ENCODE data around the gene MIA.
"Not testable (repeated sequence)": the region's sequence is repeated elsewhere in the genome, so short reads cannot be mapped to it uniquely, and the experiment has no call there.

The MIA gene

DNA sequence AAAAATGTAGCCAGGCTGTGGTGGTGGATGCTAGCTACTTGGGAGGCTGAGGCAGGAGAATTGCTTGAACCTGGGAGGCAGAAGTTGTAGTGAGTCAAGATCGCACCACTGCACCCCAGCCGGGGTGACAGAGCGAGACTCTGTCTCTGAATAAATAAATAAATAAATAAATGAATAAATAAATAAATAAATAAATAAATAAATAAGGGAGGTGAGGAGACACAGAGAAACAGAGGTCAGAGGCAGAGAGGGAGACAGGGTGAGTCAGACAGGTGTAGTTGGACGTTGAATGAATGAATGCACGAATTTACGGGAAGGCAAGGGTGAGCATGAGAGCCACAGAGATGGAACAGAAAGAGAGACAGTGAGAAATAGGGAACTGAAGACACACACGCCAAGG lies 5.8 kb downstream of the MIA start:
- no peak for DNase-seq

DNA sequence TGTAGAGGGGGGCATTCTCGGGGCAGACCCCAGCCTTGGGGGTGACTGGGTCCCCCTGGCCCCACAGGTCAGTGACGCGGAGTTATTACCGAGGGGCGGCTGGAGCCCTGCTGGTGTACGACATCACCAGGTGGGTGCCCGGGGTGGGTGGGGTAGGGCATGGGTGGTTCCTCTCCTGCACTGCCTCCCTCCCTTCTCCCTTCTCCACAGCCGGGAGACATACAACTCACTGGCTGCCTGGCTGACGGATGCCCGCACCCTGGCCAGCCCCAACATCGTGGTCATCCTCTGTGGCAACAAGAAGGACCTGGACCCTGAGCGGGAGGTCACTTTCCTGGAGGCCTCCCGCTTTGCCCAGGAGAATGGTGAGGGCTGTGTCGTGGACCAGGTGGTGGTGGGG lies 8.4 kb downstream of the MIA start:
- no peak for DNase-seq

DNA sequence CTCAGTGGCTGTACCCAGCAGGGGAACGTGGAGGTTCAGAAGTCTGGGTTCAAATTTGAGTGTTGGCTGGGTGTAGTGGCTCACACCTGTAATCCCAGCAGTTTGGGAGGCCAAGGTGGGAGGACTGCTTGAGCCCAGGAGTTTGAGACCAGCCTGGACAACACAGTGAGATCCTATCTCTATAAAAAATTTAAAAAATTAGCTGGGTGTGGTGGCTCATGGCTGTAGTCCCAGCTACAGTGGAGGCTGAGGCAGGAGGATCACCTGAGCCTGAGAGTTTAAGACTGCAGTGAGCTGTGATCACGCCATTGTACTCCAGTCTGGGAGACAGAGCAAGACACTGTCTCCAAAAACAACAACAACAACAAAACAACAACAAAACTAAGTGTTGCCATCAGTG lies 8.8 kb downstream of the MIA start:
- DNase-seq, result not testable (repeated sequence)

DNA sequence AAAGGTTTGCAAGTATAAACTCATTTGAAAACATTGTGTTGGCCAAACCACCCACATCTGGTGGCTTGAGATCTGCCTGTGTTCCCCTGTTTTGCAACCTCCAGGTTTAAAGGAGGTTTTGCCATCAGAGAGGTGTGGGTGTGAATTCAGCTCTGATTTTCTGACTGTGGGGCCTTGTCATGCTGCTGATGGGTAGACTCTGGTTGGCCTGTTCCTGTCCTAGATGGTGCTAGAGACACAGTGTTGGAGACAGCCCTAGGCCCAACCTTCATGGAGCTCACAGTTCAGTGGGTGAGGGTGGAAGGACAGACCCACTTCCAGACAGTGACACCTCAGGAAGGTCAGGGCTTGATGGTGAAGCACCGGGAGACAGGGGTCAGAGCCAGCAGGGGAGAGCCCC lies 10.2 kb downstream of the MIA start:
- DNase-seq, result no peak

DNA sequence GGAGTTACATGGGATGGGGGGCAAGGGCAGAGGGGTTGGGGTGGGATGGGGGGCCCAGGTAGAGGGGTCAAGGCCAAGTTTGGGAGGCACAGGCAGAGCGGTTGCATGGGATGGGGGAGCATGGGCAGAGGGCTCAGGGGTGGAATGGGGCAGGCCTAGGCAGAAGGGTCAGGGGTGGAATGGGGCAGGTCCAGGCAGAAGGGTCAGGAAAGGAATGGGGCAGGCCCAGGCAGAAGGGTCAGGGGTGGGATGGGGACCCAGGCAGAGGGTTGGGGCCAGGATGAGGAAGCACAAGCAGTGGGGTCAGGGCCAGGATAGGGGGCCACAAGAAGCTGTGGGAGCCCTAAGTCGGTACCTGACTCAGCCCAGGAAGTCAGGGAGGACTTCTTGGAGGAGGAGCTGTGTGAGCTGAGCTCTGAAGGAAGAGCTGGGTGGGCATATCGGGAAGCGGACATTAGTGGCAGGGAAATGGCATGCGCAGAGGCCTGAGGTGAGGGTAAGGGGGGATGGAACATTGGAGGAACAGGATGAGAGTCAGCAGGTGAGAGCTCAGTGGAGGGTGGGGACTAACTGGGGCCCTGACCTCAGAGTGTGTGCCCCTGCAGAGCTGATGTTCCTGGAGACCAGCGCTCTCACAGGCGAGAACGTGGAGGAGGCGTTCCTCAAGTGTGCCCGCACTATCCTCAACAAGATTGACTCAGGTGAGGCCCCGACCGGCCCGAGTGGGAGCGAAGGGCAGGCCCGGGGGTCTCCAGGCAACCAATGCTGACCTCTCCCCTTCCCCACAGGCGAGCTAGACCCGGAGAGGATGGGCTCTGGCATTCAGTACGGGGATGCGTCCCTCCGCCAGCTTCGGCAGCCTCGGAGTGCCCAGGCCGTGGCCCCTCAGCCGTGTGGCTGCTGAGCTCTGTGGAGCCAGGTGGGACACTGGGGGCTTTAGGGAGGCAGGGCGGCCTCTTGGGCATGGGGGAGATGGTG lies 11.0 kb downstream of the MIA start:
- DNase-seq, result no peak

DNA sequence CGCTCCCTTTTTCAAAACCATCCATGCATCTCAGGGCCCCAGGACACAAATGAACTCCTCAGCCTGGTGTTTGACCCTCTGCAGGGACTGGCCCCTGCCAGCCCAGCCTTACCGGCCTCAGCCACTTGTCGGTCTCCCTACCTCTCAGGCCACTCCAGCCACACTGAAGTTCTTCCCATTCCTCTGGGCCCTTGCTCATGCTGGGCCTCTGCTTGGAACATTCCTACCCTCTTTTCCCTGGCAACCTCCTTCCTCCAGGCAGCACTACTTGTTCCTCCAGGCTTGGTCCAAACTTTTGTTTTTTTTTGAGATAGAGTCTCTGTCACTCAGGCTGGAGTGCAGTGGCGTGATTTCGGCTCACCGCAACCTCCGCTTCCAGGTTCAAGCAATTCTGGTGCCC lies 16.0 kb downstream of the MIA start:
- no peak for DNase-seq

- DNase-seq, result no peak
Observed at GRCh38 chr19:40791996-40792395, 16.7 kb downstream of the MIA start.

GRCh38 chr19:40797166-40797962 lies 22.0 kb downstream of the MIA start:
- DNase-seq, result no peak

GRCh38 chr19:40797963-40798682 lies 22.8 kb downstream of the MIA start:
- peak; percentile 32 for DNase-seq

GRCh38 chr19:40798683-40799557 lies 23.6 kb downstream of the MIA start, which contains the start of gene EGLN2:
Gene EGLN2, plus strand, starts transcription at chr19:40799191. Its CDS starts 1,382 bp downstream, at chr19:40800573.
- peak; percentile 96 for DNase-seq

- no peak for DNase-seq
Observed at GRCh38 chr19:40799558-40800338, 24.4 kb downstream of the MIA start.

DNA sequence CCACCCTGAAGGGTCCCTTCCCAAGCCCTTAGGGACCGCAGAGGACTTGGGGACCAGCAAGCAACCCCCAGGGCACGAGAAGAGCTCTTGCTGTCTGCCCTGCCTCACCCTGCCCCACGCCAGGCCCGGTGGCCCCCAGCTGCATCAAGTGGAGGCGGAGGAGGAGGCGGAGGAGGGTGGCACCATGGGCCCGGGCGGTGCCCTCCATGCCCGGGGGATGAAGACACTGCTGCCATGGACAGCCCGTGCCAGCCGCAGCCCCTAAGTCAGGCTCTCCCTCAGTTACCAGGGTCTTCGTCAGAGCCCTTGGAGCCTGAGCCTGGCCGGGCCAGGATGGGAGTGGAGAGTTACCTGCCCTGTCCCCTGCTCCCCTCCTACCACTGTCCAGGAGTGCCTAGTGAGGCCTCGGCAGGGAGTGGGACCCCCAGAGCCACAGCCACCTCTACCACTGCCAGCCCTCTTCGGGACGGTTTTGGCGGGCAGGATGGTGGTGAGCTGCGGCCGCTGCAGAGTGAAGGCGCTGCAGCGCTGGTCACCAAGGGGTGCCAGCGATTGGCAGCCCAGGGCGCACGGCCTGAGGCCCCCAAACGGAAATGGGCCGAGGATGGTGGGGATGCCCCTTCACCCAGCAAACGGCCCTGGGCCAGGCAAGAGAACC lies 25.1 kb downstream of the MIA start:
- no peak for DNase-seq

DNA sequence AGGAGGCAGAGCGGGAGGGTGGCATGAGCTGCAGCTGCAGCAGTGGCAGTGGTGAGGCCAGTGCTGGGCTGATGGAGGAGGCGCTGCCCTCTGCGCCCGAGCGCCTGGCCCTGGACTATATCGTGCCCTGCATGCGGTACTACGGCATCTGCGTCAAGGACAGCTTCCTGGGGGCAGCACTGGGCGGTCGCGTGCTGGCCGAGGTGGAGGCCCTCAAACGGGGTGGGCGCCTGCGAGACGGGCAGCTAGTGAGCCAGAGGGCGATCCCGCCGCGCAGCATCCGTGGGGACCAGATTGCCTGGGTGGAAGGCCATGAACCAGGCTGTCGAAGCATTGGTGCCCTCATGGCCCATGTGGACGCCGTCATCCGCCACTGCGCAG lies 25.7 kb downstream of the MIA start:
- no peak for DNase-seq

DNA sequence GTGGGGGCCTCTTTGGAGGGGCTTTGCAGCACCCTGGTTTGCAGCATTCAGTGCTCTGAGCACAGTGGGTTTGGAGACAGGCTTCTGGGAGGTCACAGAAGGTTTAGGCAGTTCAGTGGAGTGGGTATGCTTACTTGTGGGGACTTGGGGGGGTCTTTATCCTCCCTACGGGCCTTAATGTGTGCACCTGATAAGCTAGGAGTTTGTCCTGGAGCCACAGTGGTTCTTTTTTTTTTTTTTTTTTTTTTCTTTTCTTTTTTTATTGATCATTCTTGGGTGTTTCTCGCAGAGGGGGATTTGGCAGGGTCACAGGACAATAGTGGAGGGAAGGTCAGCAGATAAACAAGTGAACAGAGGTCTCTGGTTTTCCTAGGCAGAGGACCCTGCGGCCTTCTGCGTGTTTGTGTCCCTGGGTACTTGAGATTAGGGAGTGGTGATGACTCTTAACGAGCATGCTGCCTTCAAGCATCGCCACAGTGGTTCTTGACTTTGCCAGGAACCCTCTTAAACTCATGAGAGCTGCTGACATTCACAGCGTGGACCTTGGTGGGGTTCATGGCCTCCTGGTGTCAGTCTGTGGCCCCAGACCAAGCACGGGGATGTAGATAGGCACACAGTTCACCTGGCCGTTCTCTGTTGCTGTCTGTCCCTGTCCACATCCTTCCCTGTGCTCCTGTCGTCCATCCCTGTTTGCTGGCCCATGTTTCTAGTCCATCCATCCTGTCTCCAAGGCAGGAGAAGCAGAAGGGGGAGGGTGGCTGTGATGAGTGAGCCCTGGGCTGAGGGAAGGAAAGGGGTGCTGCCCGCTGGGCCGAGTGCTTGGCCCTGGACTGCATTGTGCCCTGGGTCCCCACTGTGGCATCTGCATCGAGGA lies 26.3 kb downstream of the MIA start:
- DNase-seq, result no peak

DNA sequence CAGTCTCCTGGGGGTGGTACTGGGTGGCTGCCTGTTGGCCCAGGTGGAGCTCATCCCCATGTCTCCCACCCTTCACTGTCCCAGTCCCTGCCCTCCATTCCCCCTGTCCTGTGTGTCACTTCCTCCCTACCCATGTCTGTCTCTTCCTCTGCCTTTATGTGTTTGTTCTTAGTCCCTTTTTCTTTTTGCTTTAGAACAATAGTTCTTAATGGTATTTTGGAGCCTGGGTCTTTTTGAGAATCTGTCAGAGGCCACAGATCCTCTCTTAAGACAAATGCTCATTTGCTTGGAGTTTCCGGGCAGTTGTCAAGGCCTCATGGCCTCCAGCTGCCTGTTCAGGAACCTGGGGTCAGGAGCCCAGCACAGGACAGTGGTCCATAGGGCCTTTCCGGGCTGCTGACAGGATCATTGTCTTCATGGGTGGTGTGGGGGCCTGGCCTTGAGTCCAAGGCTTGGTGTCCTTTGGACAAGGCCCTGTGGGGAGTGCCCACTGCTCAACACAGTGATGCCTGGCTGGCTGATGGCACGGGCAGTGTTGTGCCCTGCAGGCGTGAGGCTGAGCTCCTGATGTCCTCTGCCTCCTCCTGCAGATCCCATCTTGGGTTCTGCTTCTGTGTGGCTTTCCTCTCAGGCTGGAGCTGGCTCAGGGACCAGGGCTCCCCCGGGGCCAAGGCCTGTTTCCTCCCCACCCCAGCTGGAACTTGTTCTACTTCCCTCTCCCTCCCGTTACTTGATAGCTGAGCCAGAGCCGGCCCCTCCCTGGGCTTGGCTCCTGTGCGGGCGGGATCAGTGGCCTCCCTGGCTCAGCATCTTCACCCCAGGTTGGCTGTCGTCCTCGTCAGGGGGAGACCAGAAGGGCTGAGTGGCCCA lies 27.2 kb downstream of the MIA start:
- DNase-seq, result no peak

DNA sequence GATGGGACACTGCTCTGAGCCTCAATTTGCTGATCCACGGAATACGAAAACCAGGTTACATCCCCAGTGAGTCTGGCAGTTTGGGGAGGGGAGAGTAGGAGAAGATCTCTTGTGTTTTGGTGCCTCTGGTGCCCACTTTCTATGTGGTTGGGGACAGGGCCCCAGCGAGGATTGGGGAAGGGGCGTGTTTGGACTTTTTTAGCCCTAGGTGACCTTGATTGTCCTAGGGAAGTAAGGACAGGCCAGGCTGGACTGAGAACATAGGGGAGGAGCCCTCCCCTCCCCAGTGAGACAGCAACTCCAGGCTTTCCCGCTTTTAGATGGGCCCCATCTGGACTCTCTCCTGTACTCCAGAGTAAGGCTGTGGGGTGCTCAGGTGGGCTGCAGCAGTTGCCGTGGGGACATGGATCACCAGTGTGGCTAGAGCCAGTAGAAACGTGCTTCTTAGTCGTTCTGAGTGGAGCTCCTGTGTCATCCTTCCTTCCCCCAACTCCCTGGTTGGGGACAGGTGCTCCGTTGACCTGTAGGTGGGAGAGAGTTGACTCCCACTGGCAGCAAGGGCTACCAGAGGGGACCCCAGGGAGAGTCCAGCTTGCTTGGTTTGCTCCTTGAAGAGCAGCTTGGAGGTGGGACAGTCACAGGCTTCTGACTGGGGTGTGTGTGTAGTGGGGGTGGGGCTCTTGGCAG lies 28.0 kb downstream of the MIA start:
- DNase-seq, result no peak

- DNase-seq, result no peak
Observed at GRCh38 chr19:40803857-40804782, 28.8 kb downstream of the MIA start.
